HG03558 (cell line): Measurements from ENCODE around the gene SELE.
"Not testable (repeated sequence)": the region's sequence is repeated elsewhere in the genome, so short reads cannot be mapped to it uniquely, and the experiment has no call there.

Source experiments
- ATAC-seq: cut with Tn5 transposase; IDR thresholded peaks from one replicate; pipeline ENCODE4 v1.9.1; 2021; ENCODE audit warnings: moderate number of reproducible peaks; ENCODE audit not compliant: unreplicated experiment; ENCODE audit errors: extremely low read depth

The SELE gene

DNA sequence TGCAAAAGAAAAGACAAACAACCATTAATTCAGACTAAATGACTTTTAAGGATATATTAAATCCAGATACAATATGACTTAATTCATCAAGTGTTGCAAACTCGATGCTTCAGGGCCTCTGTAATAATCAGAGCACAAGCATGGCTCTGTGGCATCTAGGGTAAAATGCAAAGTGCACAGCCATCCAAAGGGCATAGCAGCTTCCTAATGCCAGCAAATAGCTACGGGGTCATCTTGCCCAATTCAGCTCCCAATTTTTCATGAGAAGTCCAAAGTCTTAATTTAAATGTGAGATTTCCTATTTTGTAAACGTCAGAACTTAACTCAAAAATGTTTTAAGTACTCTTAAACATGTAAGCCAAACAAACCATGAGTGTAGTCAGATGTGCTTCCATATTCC is 7.9 kb downstream of the SELE start:
- no peak for ATAC-seq

DNA sequence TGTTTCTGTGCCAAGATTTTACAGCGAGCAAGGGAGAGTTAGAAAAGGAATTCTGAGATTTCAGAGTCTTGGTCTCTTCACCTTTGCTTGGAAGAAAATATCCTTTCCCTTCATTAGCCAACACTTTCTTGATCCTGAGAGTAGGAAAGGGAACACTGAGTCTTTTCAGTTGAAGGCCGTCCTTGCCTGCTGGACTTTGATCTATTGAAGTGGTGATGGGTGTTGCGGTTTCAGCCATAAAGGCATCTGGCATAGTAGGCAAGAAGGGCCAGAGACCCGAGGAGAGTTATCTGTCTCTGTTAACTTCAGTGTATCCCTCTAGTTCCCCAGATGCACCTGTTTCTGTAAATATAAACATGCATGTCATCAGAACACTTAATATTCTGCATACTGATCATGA is 9.7 kb downstream of the SELE start:
- ATAC-seq = no peak

DNA sequence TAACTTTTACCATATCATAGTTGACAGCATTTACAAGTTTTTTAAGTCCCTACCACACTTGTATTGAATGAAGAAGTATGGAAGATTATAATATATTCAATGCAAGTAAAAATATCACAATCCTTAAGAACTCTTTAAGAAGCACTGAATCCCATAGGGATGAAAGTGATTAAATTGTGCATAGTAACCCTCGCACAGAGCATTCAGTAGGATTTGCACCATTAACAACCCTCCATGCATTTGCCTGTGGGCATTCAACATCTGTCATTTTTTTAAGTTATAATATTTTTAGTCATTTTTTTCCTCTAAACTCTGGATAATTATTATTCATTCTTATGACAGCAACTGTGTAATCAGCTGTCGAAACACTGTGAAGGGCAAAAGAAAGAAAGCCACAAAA is 10.1 kb downstream of the SELE start:
- no peak for ATAC-seq

DNA sequence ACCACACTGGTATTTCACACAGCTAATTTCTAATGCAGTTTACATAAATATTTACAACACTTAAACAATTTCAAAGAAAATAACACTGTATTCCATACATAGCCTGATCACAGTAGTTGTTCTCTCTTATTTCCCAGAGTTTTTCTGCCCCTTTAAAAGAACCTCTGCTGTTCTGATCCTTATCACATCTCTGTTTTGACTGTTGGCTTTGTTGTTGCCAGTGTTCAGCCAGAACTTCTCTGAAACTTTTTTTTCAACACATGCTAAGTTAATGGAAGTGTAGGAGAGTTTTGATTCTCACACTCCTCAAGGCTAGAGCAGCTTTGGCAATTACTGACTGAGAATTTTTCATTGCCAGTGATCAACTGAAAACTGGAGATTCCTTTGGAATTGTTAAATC is 11.1 kb downstream of the SELE start:
- no peak for ATAC-seq

DNA sequence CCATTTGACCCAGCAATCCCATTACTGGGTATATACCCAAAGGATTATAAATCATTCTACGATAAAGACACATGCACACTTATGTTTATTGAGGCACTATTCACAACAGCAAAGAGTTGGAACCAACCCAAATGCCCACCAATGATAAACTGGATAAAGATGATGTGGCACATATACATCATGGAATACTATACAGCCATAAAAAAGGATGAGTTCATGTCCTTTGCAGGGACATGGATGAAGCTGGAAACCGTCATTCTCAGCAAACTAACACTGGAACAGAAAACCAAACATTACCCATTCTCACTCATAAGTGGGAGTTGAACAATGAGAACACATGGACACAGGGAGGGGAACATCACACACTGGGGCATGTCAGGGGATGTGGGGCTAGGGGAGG is 18.8 kb downstream of the SELE start:
- not testable (repeated sequence) for ATAC-seq

DNA sequence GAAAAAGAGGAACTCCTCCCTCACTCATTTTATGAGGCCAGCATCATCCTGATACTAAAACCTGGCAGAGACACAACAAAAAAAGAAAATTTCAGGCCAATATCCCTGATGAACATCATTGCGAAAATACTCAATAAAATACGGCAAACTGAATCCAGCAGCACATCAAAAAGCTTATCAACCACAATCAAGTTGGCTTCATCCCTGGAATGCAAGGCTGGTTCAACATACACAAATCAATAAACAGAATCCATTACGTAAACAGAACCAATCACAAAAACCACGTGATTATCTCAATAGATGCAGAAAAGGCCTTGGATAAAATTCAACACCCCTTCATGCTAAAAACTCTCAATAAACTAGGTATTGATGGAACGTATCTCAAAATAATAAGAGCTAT is 20.8 kb downstream of the SELE start:
- ATAC-seq = not testable (repeated sequence)

DNA sequence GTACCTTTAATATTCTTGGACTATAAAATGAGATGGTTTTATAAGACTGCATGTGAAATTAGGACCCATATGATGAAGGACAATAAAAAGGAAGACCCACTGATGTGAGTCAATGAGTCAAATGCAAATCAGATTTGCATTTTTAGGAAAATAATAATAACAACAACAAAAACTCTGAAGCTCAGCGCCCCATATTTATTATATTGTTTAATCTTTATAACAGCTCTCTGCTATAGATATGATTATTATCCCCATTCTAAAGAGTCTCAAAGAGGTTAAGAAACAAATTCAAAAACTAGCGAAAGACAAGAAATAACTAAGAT is 21.6 kb downstream of the SELE start:
- ATAC-seq = no peak

DNA sequence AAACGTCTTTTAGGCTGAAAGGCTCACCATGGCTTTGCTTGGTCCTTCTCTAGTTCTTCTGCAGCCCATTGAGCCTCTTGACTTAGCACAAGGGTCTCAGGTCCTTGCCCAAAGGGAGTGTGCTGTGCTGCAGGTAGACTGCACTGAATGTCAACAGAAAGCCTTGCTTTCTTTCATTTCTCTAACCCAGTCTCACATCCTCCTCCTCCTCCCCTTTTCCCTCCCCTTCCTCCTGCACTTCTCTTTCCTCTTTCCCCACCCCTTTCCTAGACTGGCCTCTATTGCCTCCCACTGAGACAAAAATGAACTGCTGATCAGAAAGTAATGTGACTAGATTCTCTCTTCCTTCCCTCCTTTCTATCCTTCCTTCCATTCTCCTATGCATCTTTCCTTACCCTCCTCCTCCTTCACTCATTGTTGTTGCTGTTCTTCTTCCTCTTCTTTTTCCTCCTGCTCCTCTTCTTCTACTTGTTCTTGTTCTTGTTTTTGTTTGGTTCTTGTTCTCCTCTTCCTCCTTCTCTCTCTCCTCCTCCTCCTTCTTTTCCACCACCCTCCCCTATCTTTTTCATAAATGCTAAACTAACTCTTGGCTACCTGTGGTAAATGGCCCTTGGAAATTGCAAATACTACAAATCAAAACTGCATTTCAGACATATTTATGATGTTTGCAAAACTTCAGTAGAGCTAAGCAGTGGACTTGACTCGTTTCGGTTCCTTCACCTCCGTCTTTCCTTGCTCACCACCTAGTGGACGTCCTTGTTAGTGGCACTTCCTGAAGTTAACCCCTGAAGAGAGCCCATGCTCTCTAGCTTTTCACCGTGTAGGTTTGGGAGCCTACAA is 22.2 kb downstream of the SELE start, which contains the start of gene SELL:
SELL (minus strand) TSS at position 152 of the 840 bp plus-strand sequence; CDS start at position 30, 122 bp downstream.
- peak; percentile 55 for ATAC-seq

DNA sequence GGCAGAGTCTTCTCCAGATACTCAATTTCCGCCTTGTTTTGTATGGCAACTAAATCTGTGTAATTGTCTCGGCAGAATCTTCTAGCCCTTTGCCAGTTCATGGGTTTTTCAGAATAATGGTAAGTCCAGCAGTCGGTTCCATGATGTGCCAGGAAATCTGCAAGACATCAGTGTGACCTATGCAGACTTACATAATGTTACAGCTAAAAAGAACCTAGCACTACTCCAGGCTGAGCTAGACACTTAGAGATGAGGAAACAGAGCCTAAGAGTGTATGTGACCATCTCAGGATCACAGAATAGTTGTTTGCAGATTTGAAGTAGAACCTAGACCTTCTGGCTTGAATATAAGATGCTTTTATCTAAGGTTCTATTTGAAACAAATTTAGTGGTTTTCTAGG is 25.2 kb downstream of the SELE start:
- ATAC-seq = no peak

DNA sequence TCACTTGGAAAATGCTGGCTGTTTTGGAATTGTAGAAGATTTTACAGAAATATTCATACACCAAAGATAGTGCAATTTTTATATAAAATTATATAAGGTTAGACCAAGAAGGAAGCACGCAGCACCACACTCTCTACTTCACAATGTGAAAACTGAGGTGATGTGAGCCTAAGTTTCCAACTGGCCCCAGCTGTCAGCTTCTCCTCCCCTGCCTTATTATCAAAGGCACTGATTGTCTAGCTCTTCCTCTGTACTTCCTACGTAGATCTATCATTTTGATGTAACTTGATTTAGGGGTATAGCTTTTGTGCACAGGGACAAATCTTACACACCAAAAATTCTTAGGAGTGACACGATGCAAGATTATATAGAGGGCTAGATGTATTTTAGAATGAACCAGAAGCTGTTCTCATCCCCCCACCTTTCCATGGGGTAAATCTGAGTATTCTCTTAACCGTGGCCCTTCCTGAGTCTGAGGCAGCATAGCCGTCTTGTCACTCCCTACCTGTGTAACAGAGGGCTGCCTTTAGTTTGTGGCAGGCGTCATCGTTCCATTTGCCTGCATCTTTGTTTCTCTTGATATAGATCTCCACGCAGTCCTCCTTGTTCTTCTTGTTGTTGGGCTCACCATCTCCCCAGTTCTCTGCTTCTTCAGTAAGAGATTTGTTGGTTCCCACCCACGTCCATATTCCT is 25.8 kb downstream of the SELE start:
- no peak for ATAC-seq

DNA sequence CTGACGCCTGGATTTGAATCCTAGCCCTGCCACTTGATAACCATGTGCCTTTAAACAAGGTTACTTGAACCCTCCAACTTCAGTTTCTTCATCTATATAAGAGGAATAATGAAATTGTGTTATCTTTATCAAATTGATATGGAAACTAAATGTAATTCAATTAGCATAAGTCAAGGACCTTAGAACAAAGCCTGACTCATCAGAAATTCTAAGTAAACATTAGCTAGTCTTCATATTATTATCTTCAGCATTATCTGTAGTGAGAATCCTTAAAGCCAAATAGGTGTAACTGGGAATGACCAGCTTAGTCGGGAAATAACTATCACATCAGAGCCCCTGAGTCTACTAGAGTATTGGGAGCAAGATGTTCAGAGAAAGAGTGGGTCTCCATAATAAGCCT is 29.1 kb downstream of the SELE start:
- ATAC-seq = no peak

DNA sequence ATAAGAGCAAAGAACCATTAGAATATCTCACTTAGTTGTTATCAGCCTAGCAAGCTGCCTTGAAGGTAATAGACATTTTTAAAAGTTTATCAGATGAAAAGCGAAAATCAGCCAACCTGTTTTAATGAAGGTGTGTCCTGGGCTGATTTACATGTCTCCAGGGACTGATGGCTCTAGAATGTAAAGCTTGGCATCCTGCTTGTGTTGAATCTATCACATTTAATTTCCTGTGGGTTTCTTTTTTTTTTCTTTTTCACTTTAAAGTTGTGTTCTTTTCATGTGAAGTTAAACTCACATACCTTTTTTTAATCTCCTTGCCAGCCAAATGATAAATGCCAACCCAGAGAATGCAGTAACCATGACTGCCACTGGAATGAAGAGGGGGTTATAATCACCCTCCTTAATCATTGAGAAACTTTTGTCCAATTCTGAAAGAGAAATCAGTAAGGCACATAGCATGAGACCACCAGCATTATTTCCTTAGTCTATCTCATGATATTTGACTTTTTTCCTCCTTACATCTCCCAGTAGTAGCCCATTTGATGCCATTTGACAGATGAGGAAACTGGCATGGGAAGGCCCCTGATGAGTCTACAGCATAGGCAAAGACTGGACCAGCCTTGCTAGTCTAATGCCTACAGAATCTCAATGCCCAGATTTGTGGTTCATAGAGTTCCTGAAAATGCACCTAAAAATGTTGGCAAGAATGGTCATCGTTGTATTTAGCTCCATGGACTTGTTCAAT is 32.4 kb downstream of the SELE start:
- ATAC-seq = no peak

DNA sequence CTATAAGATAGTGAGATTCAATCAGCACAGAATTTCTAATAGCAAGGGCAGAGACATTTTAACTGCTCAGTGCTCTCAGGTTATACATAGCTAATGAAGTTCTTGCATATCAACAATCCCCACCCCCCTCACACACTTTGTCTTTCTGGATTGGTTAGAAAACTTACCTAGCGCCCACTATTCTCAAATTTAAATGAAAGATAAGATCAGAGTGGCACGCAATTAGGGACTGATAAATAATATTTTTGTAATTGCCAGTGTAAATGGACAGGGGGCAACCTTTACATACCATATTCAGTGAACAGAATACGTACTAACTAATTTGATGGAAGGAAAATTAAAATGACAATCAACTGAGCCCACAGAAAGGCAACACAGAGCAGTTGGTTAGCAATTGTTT is 34.2 kb downstream of the SELE start:
- ATAC-seq = no peak

DNA sequence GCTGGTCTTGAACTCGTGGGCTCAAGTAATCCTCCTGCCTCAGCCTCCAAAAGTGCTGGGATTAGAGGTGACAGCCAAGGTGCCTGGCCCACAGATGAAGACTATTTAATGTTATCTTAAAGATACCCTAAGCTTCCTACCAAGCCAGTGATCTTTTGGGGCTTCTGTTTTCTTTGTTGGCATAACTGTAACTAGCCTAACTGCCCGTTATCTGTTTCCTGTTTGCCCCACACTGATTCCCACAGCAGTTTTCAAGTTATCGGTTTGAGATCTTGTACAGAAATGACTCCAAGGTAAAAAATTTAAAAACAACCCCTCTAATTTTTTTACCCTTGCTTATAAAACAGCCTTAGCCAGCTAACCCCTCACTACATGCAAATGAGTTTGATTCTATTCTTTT is 34.9 kb downstream of the SELE start:
- no peak for ATAC-seq

DNA sequence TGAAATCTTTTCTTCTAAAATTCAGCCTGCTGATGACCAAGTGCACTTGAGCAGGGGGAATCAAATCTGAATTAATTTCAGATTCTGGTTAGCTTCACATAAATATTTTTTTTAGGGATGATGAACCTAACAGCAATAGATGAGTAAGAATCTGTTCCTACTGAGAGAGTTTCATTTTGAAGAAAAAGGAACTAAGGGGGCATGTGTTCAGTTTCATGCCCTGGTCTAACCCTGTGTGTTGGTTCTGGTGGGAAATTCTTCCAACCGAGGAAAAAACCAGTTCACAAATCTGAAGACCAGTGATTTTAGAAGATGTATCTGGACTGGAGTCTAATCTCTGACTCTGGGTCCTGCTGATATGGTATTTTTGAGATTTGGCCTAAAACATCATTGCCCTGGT is 36.1 kb downstream of the SELE start:
- ATAC-seq = no peak

DNA sequence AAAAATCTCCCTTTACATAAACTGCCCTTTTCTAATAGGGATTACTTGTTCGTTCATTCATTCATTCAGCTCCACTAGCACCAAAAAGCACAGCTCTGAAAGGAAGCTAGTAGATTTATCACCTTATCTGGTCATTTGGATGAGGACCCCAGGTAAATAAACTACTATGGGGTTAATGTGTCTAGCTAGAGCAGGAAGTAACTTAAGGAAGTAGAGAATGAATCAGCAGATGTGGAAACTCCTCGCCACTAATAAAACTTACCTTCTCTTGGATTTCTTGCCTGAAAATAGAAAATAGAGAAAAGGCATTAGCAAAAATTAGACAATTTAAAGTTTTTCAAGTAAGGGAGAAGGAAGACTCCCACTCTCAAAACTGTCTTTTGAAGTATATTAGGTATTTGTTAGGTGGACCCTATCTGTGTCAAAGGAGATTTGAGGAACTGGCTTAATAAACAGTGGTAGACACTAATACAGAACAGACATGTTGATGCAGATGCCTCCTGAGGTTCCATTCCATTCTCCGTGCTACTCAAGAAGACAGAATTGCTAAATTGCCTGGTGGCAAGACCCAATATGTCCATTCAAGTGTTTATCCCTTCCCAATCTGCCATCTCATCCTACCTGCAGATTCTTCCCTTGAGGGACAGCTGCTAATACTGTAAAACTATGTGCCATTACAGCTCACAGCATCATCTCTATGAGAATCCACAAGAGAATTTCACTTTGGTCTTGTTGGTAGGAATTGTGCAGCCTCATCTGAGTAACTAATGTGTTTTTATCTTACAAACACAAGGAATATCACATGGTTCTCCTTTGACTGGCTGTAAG is 37.4 kb downstream of the SELE start:
- ATAC-seq = no peak

DNA sequence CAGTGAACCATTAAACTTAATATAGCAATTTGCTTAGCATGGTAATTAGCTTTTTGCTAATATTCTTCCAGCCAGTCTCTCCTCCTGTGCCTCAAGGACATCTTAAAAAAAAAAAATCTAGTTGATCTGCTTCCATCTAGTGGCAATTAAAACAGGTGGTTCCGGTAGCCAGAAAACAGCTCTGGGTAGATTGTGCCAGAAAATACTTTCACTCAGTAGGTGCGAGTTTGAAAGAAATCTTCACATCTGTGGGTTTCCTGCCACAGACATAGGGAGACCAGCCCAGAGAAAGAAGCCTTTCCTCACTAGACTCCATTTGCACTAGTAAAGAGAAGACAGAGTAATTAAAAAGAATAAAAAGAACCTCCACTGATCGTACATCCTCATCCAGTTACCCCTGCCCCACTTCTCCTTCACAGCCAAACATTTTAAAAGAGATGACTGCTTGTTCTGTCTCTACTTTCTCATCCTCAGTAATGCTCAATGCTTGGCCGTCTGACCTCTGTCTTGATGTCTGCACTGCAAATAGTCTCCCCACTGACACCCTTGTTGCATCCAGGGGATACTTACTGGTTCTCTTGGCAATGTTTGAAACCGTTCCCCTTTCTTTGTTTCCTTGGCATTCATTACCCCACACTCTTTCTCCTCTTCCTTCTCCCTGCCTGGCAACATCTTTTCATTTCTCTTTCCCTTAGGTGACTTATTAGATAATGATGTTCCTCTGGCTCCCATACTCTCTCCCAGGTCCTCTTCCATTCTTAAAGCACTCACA is 39.4 kb downstream of the SELE start:
- no peak for ATAC-seq

DNA sequence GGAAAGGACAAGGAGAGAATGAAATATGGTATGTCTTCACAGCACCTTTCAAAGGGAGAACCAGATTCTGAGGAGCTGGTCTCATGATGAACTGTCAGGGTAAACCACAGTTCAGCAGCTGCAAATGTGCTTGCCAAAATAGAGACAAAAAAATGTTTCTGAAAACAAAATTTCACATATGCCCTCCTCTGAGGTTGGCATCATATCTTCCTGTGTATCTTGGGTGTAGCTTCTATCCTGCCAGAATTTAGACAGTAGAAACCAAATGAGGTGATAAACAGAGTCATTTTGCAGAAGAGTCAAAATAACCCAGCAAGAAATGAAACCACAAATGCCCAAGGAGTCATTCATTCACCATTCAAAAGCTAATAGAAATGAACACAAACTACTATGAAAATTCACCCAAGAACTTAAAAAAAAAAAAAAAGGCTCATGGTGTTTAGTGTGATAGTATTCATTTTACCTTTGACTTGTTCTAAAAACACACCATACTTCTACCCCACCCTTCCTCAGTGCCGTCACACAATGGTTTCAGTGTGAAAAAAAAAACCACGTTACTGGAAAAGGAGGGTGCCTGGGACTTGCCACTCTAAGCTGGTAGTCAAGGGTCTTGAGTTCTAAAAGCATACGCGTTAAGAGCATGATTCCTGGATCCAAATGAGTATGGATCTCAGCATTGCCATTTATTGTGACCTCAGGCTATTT is 41.0 kb downstream of the SELE start:
- ATAC-seq = peak; percentile 22

DNA sequence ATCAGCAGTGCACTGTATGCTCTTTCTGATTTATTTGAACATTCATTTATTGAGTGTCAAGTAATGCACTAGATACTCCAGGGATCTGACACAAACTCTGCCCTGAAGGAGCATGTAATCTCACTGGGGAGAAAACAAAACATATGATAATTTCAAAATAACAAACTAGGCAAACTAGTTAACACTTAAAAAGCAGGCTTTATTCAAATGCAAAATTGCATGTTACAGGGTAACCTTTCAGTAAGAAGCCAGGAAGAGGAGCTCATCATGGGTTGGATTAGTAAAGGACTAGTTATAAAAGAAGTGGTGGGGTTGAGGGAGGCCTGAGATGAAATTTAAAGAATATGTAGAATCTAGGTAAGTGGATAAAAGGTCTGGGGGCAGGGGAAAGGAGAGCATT is 43.4 kb downstream of the SELE start:
- ATAC-seq = no peak
